Mesenchymal stem cell (in vitro differentiated cells and primary cell): Measurements from ENCODE around the gene FKBP15.

Experiments
- DNase-seq: peaks from one replicate; pipeline ENCODE4 v3.0.0-alpha.2; 2013
- H2AFZ ChIP-seq: one replicate; pipeline ENCODE4 v1.6.1; 2013; ENCODE audit warnings: low read depth, mild to moderate bottlenecking, control low read depth, inconsistent platforms, low read length, moderate library complexity
- H2AK5ac ChIP-seq: 2 replicates; pipeline ENCODE4 v1.6.1; 2013; ENCODE audit warnings: low read length, moderate library complexity, mild to moderate bottlenecking, inconsistent platforms; ENCODE audit not compliant: severe bottlenecking
- H2BK120ac ChIP-seq: one replicate; pipeline ENCODE4 v1.6.1; 2013; ENCODE audit warnings: low read depth, mild to moderate bottlenecking, inconsistent platforms, low read length, moderate library complexity
- H2BK12ac ChIP-seq, 2 experiments: one replicate each; pipeline ENCODE4 v1.6.1; 2013; ENCODE audit warnings: inconsistent platforms in 2 of 2, low read length in 2 of 2, mild to moderate bottlenecking in 2 of 2, moderate library complexity in 2 of 2, control low read depth in 1 of 2
- H2BK15ac ChIP-seq: one replicate; pipeline ENCODE4 v1.6.1; 2013; ENCODE audit warnings: mild to moderate bottlenecking, low read depth, inconsistent platforms; ENCODE audit not compliant: poor library complexity, severe bottlenecking
- H2BK5ac ChIP-seq: 2 replicates; pipeline ENCODE4 v1.6.1; 2013; ENCODE audit warnings: low read depth, mild to moderate bottlenecking, low read length, control low read depth, inconsistent platforms; ENCODE audit not compliant: poor library complexity, severe bottlenecking
- H3K14ac ChIP-seq, 2 experiments: one replicate each; pipeline ENCODE4 v1.6.1; 2013; ENCODE audit warnings: inconsistent platforms in 2 of 2, low read length in 2 of 2, control low read depth in 1 of 2, mild to moderate bottlenecking in 1 of 2, moderate library complexity in 1 of 2
- H3K18ac ChIP-seq, 2 experiments: one replicate each; pipeline ENCODE4 v1.6.1; 2013; ENCODE audit warnings: inconsistent platforms in 2 of 2, low read length in 2 of 2, control low read depth in 1 of 2, low read depth in 1 of 2, mild to moderate bottlenecking in 1 of 2
- H3K23ac ChIP-seq, 2 experiments: one replicate each; pipeline ENCODE4 v1.6.1; 2013; ENCODE audit warnings: inconsistent platforms in 2 of 2, low read length in 2 of 2, mild to moderate bottlenecking in 2 of 2, moderate library complexity in 2 of 2, control low read depth in 1 of 2
- H3K27ac ChIP-seq: 2 replicates; pipeline ENCODE4 v1.5.1; 2013; ENCODE audit warnings: mild to moderate bottlenecking, moderate library complexity, low read length, control low read depth, inconsistent platforms; ENCODE audit not compliant: poor library complexity, severe bottlenecking
- H3K27me3 ChIP-seq, 2 experiments: 2 replicates each; pipeline versions ENCODE4 v1.6.1 to v1.7.0; 2013; ENCODE audit warnings: low read length in 2 of 2, mild to moderate bottlenecking in 2 of 2, moderate library complexity in 2 of 2, control low read depth in 1 of 2, inconsistent platforms in 1 of 2; ENCODE audit not compliant: control insufficient read depth in 1 of 2, insufficient read depth in 1 of 2
- H3K36me3 ChIP-seq, 2 experiments: 2 replicates each; pipeline versions ENCODE4 v1.6.1 to v1.7.0; 2013; ENCODE audit warnings: low read length in 2 of 2, control low read depth in 1 of 2, inconsistent platforms in 1 of 2, low read depth in 1 of 2, mild to moderate bottlenecking in 1 of 2; ENCODE audit not compliant: insufficient read depth in 2 of 2, control insufficient read depth in 1 of 2
- H3K4ac ChIP-seq, 2 experiments: one replicate each; pipeline ENCODE4 v1.6.1; 2013; ENCODE audit warnings: inconsistent platforms in 2 of 2, low read length in 2 of 2, mild to moderate bottlenecking in 2 of 2, moderate library complexity in 2 of 2, control low read depth in 1 of 2, low read depth in 1 of 2
- H3K4me1 ChIP-seq: 2 replicates; pipeline ENCODE4 v1.6.1; 2013; ENCODE audit warnings: low read depth, low read length, control low read depth; ENCODE audit not compliant: control insufficient read depth, insufficient read depth
- H3K4me2 ChIP-seq: 2 replicates; pipeline ENCODE4 v1.6.1; 2013; ENCODE audit warnings: low read length, mild to moderate bottlenecking, inconsistent platforms; ENCODE audit not compliant: poor library complexity, severe bottlenecking
- H3K4me3 ChIP-seq, 2 experiments: 2 replicates each; pipeline versions ENCODE4 v1.5.1 to v1.7.0; 2013; ENCODE audit warnings: low read length in 2 of 2, mild to moderate bottlenecking in 2 of 2, control low read depth in 1 of 2, low read depth in 1 of 2; ENCODE audit not compliant: insufficient read depth in 1 of 2
- H3K79me1 ChIP-seq: replicated peaks from 2 replicates; pipeline ENCODE4 v1.6.1; 2013; ENCODE audit warnings: mild to moderate bottlenecking, control low read depth, low read length, inconsistent platforms; ENCODE audit not compliant: poor library complexity, severe bottlenecking
- H3K9ac ChIP-seq: 2 replicates; pipeline ENCODE4 v1.7.0; 2013; ENCODE audit warnings: mild to moderate bottlenecking, low read length, moderate library complexity
- H3K9me3 ChIP-seq: 2 replicates; pipeline ENCODE4 v1.7.0; 2013; ENCODE audit warnings: mild to moderate bottlenecking, low read length; ENCODE audit not compliant: control insufficient read depth
- H4K8ac ChIP-seq: one replicate; pipeline ENCODE4 v1.6.1; 2013; ENCODE audit warnings: inconsistent platforms, mild to moderate bottlenecking, low read length, moderate library complexity
- H4K91ac ChIP-seq: one replicate; pipeline ENCODE4 v1.6.1; 2013; ENCODE audit warnings: mild to moderate bottlenecking, low read length, inconsistent platforms
- WGBS: methylation state at CpG from one replicate; pipeline ENCODE4 v1.1.7; 2013; ENCODE audit warnings: mixed read lengths; 5-methylcytosine and 5-hydroxymethylcytosine counted together

The FKBP15 gene

GRCh38 chr9:113173341-113173740 lies 47.7 kb downstream of the FKBP15 start:
- Histone ChIP-seq H2AFZ (no peak overlapping the region), H3K79me1 (peaks cover 4% of the 10 kb centered on the region), H4K91ac (no peak overlapping the region), H2AK5ac (no peak overlapping the region), H3K27ac (no peak overlapping the region), H3K4me1 (peaks cover 2% of the 10 kb centered on the region), H3K9me3 (no peaks in the 10 kb centered on the region), H3K9ac (no peak overlapping the region), H3K36me3 (peaks cover 48 to 89% of the 10 kb centered on the region in 2 experiments), H3K14ac (no peak overlapping the region), H3K18ac (no peak overlapping the region), H3K4me2 (no peak overlapping the region), H3K4me3 (no peak overlapping the region), H2BK12ac (no peak overlapping the region), H3K23ac (no peak overlapping the region), H3K4ac (no peak overlapping the region), H2BK120ac (no peak overlapping the region), H2BK5ac (no peak overlapping the region), H2BK15ac (no peak overlapping the region), H3K27me3 (no peaks in the 10 kb centered on the region), H4K8ac (no peak overlapping the region)
- no peak for DNase-seq
- 99% methylated on average over 3 of the region's 3 CpGs for WGBS

GRCh38 chr9:113168809-113169208 lies 52.3 kb downstream of the FKBP15 start:
- no peak overlapping the region for H3K4ac ChIP-seq
- H2BK120ac ChIP-seq, result no peak overlapping the region
- H3K14ac ChIP-seq, result no peak overlapping the region
- H4K8ac ChIP-seq, result no peak overlapping the region
- H2BK15ac ChIP-seq, result no peak overlapping the region
- H2BK12ac ChIP-seq, result no peak overlapping the region
- H3K4me3 ChIP-seq, result no peak overlapping the region
- no peak overlapping the region for H2AK5ac ChIP-seq
- H3K36me3 ChIP-seq, result peaks cover 68 to 93% of the 10 kb centered on the region in 2 experiments
- H4K91ac ChIP-seq, result no peak overlapping the region
- H3K9me3 ChIP-seq, result no peaks in the 10 kb centered on the region
- H3K4me1 ChIP-seq, result no peaks in the 10 kb centered on the region
- no peak overlapping the region for H3K23ac ChIP-seq
- no peak overlapping the region for H2BK5ac ChIP-seq
- peaks cover 4% of the 10 kb centered on the region for H3K79me1 ChIP-seq
- no peak overlapping the region for H3K4me2 ChIP-seq
- H3K27ac ChIP-seq, result no peak overlapping the region
- no peak overlapping the region for H2AFZ ChIP-seq
- no peak for DNase-seq
- no peaks in the 10 kb centered on the region for H3K27me3 ChIP-seq
- no peak overlapping the region for H3K9ac ChIP-seq
- H3K18ac ChIP-seq, result no peak overlapping the region
- 100% methylated on average over 2 of the region's 5 CpGs for WGBS

- Histone ChIP-seq H3K36me3 (peaks cover 75 to 100% of the 10 kb centered on the region in 2 experiments), H3K79me1 (peaks cover 2% of the 10 kb centered on the region), H3K18ac (no peak overlapping the region), H3K4me1 (no peaks in the 10 kb centered on the region), H2BK15ac (no peak overlapping the region), H2BK5ac (no peak overlapping the region), H3K9me3 (no peaks in the 10 kb centered on the region), H3K27me3 (no peaks in the 10 kb centered on the region), H3K4me2 (no peak overlapping the region), H2AFZ (no peak overlapping the region), H3K9ac (no peak overlapping the region), H4K8ac (no peak overlapping the region), H2BK120ac (no peak overlapping the region), H3K4me3 (no peak overlapping the region), H2AK5ac (no peak overlapping the region), H3K14ac (no peak overlapping the region), H3K27ac (no peak overlapping the region), H4K91ac (no peak overlapping the region), H3K4ac (no peak overlapping the region), H3K23ac (no peak overlapping the region), H2BK12ac (no peak overlapping the region)
- no peak for DNase-seq
- WGBS, result 97% methylated on average over 4 of the region's 4 CpGs
Observed at GRCh38 chr9:113166039-113166438, 55.0 kb downstream of the FKBP15 start.

GRCh38 chr9:113164536-113165300 lies 56.4 kb downstream of the FKBP15 start:
- H3K4me2 ChIP-seq, result no peak overlapping the region
- no peak overlapping the region for H2BK120ac ChIP-seq
- H3K79me1 ChIP-seq, result peaks cover 2% of the 10 kb centered on the region
- peak; percentile 27 for DNase-seq
- no peak overlapping the region for H3K18ac ChIP-seq
- no peak overlapping the region for H4K91ac ChIP-seq
- H3K36me3 ChIP-seq, result peaks cover 69 to 99% of the 10 kb centered on the region in 2 experiments
- H3K9ac ChIP-seq, result no peak overlapping the region
- H3K4me3 ChIP-seq, result no peak overlapping the region
- H2BK5ac ChIP-seq, result no peak overlapping the region
- H2AK5ac ChIP-seq, result no peak overlapping the region
- no peak overlapping the region for H2BK15ac ChIP-seq
- no peak overlapping the region for H3K27ac ChIP-seq
- WGBS, result 100% methylated on average over 2 of the region's 4 CpGs
- H3K27me3 ChIP-seq, result no peaks in the 10 kb centered on the region
- H3K4ac ChIP-seq, result no peak overlapping the region
- H3K4me1 ChIP-seq, result no peaks in the 10 kb centered on the region
- no peak overlapping the region for H2BK12ac ChIP-seq
- no peaks in the 10 kb centered on the region for H3K9me3 ChIP-seq
- H3K14ac ChIP-seq, result no peak overlapping the region
- no peak overlapping the region for H2AFZ ChIP-seq
- H4K8ac ChIP-seq, result no peak overlapping the region
- H3K23ac ChIP-seq, result no peak overlapping the region
